HCT116 (cell line): ENCODE results near the gene GRIN1. TPM values are rescaled to one million over a fixed set of nuclear protein-coding genes. Genes with fewer than 3 reads are reported as not detected.

ENCODE experiments used
- ATAC-seq: fragments of 200-7000 bp; cut with Tn5 transposase; 2 replicates; pipeline ENCODE4 v1.9.1; 2020; ENCODE audit warnings: mild to moderate bottlenecking, moderate library complexity
- BruUV-seq: library from RNA; stranded (reverse); fragments of 400-500 nt; replicated peaks from 2 replicates; lab custom pipeline; 2021; lab: Mats Ljungman, UMichigan
- CTCF ChIA-PET: fragments of 300-600 bp; sonication (Branson Sonifier 250); formaldehyde crosslinking; loops from one replicate; lab custom pipeline; 2021; ENCODE audit warnings: antibody characterized with exemption; lab: Charles Lee
- POLR2A ChIA-PET: fragments of 300-600, 350-600 bp; sonication (Branson Sonifier 250); formaldehyde crosslinking; loops from one replicate; lab custom pipeline; 2021; ENCODE audit warnings: antibody characterized with exemption; lab: Charles Lee
- RAD21 ChIA-PET, 2 experiments: fragments of 300-600 bp; sonication (Branson Sonifier 250); formaldehyde crosslinking; loops; one replicate each; lab custom pipeline; 2023; ENCODE audit warnings: low total read pairs in 2 of 2; ENCODE audit not compliant: uncharacterized antibody in 2 of 2, unreplicated experiment in 2 of 2, low non-redundant PET in 1 of 2; lab: Charles Lee
- DNase-seq: peaks from one replicate; pipeline ENCODE4 v3.0.0-alpha.2; 2010; ENCODE audit warnings: low read depth, low spot score
- H2AFZ ChIP-seq: fragments of 200-600 bp; shearing (Covaris generic), sonication (generic); 2 replicates; pipeline ENCODE4 v1.6.1; 2017; ENCODE audit warnings: low read depth, mixed run types, mixed read lengths, antibody characterized with exemption, low read length; ENCODE audit not compliant: poor library complexity, severe bottlenecking
- H3K27ac ChIP-seq: 2 replicates; pipeline ENCODE4 v1.5.1; 2012; ENCODE audit warnings: low read depth, low read length
- H3K27me3 ChIP-seq: fragments of 200-600 bp; sonication (generic); 2 replicates; pipeline ENCODE4 v1.6.1; 2016; ENCODE audit warnings: mixed run types, low read length, mixed read lengths; ENCODE audit not compliant: insufficient read depth
- H3K36me3 ChIP-seq, 2 experiments: fragments of 200-500 bp in 1 of 2; fragments of 200-600 bp in 1 of 2; sonication (Bioruptor generic) in 1 of 2; sonication (generic) in 1 of 2; 2 replicates each; pipeline versions ENCODE4 v1.5.1 to v1.6.1; 2014 to 2016; ENCODE audit warnings: low read length in 2 of 2, inconsistent platforms in 1 of 2, mixed read lengths in 1 of 2, mixed run types in 1 of 2; ENCODE audit not compliant: insufficient read depth in 2 of 2, control insufficient read depth in 1 of 2
- H3K4me1 ChIP-seq, 2 experiments: fragments of 200-600 bp in 1 of 2; sonication (generic) in 1 of 2; 2 replicates each; pipeline versions ENCODE4 v1.5.1 to v1.6.1; 2012 to 2017; ENCODE audit warnings: low read length in 2 of 2, inconsistent platforms in 1 of 2, mild to moderate bottlenecking in 1 of 2, mixed read lengths in 1 of 2, mixed run types in 1 of 2, moderate library complexity in 1 of 2; ENCODE audit not compliant: insufficient read depth in 2 of 2, control insufficient read depth in 1 of 2
- H3K4me2 ChIP-seq: fragments of 200-600 bp; sonication (generic); 2 replicates; pipeline ENCODE4 v1.6.1; 2017; ENCODE audit warnings: mixed run types, low read length, mixed read lengths
- H3K4me3 ChIP-seq, 2 experiments: fragments of 200-600 bp in 1 of 2; sonication (generic) in 1 of 2; replicated peaks in 1 of 2; 2 replicates each; pipeline ENCODE4 v1.5.1; 2011 to 2016; ENCODE audit warnings: low read length in 2 of 2, control low read depth in 1 of 2, low read depth in 1 of 2, mild to moderate bottlenecking in 1 of 2, mixed read lengths in 1 of 2, mixed run types in 1 of 2
- H3K79me2 ChIP-seq: fragments of 200-600 bp; sonication (generic); 2 replicates; pipeline ENCODE4 v1.6.1; 2017; ENCODE audit warnings: mild to moderate bottlenecking, mixed run types, low read length, moderate library complexity, mixed read lengths; ENCODE audit not compliant: insufficient read depth
- H3K9ac ChIP-seq: fragments of 200-600 bp; sonication (generic); 2 replicates; pipeline ENCODE4 v1.6.1; 2016; ENCODE audit warnings: low read length, mixed read lengths
- H3K9me2 ChIP-seq: fragments of 200-600 bp; sonication (generic), shearing (Covaris generic); 2 replicates; pipeline ENCODE4 v1.6.1; 2017; ENCODE audit warnings: mixed run types, mild to moderate bottlenecking, moderate library complexity; ENCODE audit not compliant: insufficient read depth
- H3K9me3 ChIP-seq, 2 experiments: fragments of 200-500 bp in 1 of 2; fragments of 200-600 bp in 1 of 2; sonication (Bioruptor generic) in 1 of 2; sonication (generic) in 1 of 2; 2 replicates each; pipeline ENCODE4 v1.6.1; 2014 to 2017; ENCODE audit warnings: low read length in 2 of 2, mixed read lengths in 2 of 2, inconsistent platforms in 1 of 2, low read depth in 1 of 2, mild to moderate bottlenecking in 1 of 2, mixed run types in 1 of 2, moderate library complexity in 1 of 2; ENCODE audit not compliant: control insufficient read depth in 1 of 2, insufficient read depth in 1 of 2
- H4K20me1 ChIP-seq: fragments of 200-600 bp; sonication (generic), shearing (Covaris generic); 2 replicates; pipeline ENCODE4 v1.6.1; 2017; ENCODE audit warnings: mixed run types, mild to moderate bottlenecking, moderate library complexity; ENCODE audit not compliant: insufficient read depth
- CBX3 ChIP-seq: IDR thresholded peaks from 2 replicates; pipeline ENCODE4 v1.6.1; 2012; ENCODE audit warnings: low read depth
- EGR1 ChIP-seq: IDR thresholded peaks from 2 replicates; pipeline ENCODE4 v1.6.1; 2012; ENCODE audit warnings: low read depth
- ELF1 ChIP-seq: IDR thresholded peaks from 2 replicates; pipeline ENCODE4 v1.6.1; 2012; ENCODE audit warnings: low read depth, borderline replicate concordance
- EZH2 ChIP-seq: fragments of 200-600 bp; sonication (generic); IDR thresholded peaks from 2 replicates; pipeline ENCODE4 v1.6.1; 2017; ENCODE audit warnings: antibody characterized with exemption, mixed run types
- EZH2phosphoT487 ChIP-seq: fragments of 200-600 bp; IDR thresholded peaks from 2 replicates; pipeline ENCODE4 v1.6.1; 2018; ENCODE audit warnings: antibody characterized with exemption, borderline replicate concordance
- POLR2A ChIP-seq: IDR thresholded peaks from 2 replicates; pipeline ENCODE4 v1.7.0; 2011; ENCODE audit warnings: borderline replicate concordance; ENCODE audit not compliant: insufficient read depth, insufficient read length; ENCODE audit errors: extremely low read depth
- POLR2AphosphoS5 ChIP-seq: IDR thresholded peaks from 2 replicates; pipeline ENCODE4 v1.6.1; 2011; ENCODE audit warnings: mild to moderate bottlenecking, low read depth, low read length, moderate library complexity
- SIN3A ChIP-seq: IDR thresholded peaks from 2 replicates; pipeline ENCODE4 v1.6.1; 2012; ENCODE audit warnings: low read depth
- SRF ChIP-seq: IDR thresholded peaks from 2 replicates; pipeline ENCODE4 v1.6.1; 2012; ENCODE audit warnings: low read depth
- TCF7L2 ChIP-seq: IDR thresholded peaks from 2 replicates; pipeline ENCODE4 v1.7.0; 2011; ENCODE audit warnings: borderline replicate concordance, inconsistent platforms; ENCODE audit not compliant: insufficient read depth, insufficient read length; ENCODE audit errors: extremely low read depth
- ZFX ChIP-seq: fragments of 450-650 bp; IDR thresholded peaks from 2 replicates; pipeline ENCODE4 v1.6.1; 2017
- ZNF274 ChIP-seq: fragments of 200-500 bp; sonication (Bioruptor generic); IDR thresholded peaks from 2 replicates; pipeline ENCODE4 v1.6.1; 2014; ENCODE audit warnings: mild to moderate bottlenecking, low read depth, low read length, inconsistent platforms
- intact Hi-C: fragments of 100-400 bp; cut with micrococcal nuclease; formaldehyde crosslinking; loops from 2 replicates; pipeline ENCODE4 v1.10.0; 2022
- total RNA-seq: library from RNA; stranded (reverse); gene quantifications from one replicate; pipeline ENCODE4 v1.2.1, GENCODE V29; 2021; ENCODE audit not compliant: unreplicated experiment
- TF ChIP-seq, protein P1 (sequence below): IDR thresholded peaks from 2 replicates; pipeline ENCODE4 v1.6.1; 2012
- TF ChIP-seq, protein P2 (sequence below), 3 experiments: fragments of 200-600 bp in 1 of 3; sonication (generic) in 1 of 3; IDR thresholded peaks in 2 of 3; conservative IDR thresholded peaks in 1 of 3; 2 replicates each; pipeline ENCODE4 v1.5.1; 2012 to 2017; ENCODE audit warnings: low read depth in 2 of 3, low read length in 2 of 3, antibody characterized with exemption in 1 of 3, borderline replicate concordance in 1 of 3, control low read depth in 1 of 3, mild to moderate bottlenecking in 1 of 3, mixed read lengths in 1 of 3, mixed run types in 1 of 3, moderate library complexity in 1 of 3; ENCODE audit not compliant: insufficient read depth in 1 of 3
- TF ChIP-seq, protein P3 (sequence below): IDR thresholded peaks from 2 replicates; pipeline ENCODE4 v1.6.1; 2012

The GRIN1 gene
- total RNA-seq, 1 experiment from 2014 or later: 23.1 TPM

GRCh38 chr9:137173796-137174664 lies 35.1 kb downstream of the GRIN1 start:
- Histone ChIP-seq H2AFZ (no peak overlapping the region), H3K9ac (no peak overlapping the region), H3K4me1 (peaks cover 7 to 27% of the 10 kb centered on the region in 2 experiments), H3K9me3 (no peaks in the 10 kb centered on the region), H3K27me3 (no peaks in the 10 kb centered on the region), H3K27ac (no peak overlapping the region), H3K4me3 (no peak overlapping the region), H3K4me2 (no peak overlapping the region), H4K20me1 (no peaks in the 10 kb centered on the region), H3K36me3 (no peaks in the 10 kb centered on the region; a peak in 1 of 4 replicates), H3K79me2 (no peaks in the 10 kb centered on the region), H3K9me2 (no peaks in the 10 kb centered on the region)
- TF ChIP-seq ELF1: no peak
- no peak for TF ChIP-seq POLR2A
- TF ChIP-seq CBX3: no peak
- TF ChIP-seq SRF: no peak
- no peak for TF ChIP-seq POLR2AphosphoS5
- TF ChIP-seq, protein P1, sequence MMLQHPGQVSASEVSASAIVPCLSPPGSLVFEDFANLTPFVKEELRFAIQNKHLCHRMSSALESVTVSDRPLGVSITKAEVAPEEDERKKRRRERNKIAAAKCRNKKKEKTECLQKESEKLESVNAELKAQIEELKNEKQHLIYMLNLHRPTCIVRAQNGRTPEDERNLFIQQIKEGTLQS: no peak
- TF ChIP-seq EGR1: no peak
- ChIA-PET POLR2A (interaction anchor here (1.6 kb wide), 1 partner anchor 11 kb away, joined by 5 read pairs; no protein-coding TSS in a partner anchor), CTCF (interaction anchor here (0.5 kb wide), 1 partner anchor 23 kb away, joined by 5 read pairs; no protein-coding TSS in a partner anchor), RAD21 (no interaction called here)
- intact Hi-C loops: no loop called here
- no TSS peak for BruUV-seq
- ATAC-seq (no peak), DNase-seq (no peak)

- CTCF ChIA-PET: no interaction called here
- H4K20me1 ChIP-seq: no peaks in the 10 kb centered on the region
- TF ChIP-seq, protein P2, sequence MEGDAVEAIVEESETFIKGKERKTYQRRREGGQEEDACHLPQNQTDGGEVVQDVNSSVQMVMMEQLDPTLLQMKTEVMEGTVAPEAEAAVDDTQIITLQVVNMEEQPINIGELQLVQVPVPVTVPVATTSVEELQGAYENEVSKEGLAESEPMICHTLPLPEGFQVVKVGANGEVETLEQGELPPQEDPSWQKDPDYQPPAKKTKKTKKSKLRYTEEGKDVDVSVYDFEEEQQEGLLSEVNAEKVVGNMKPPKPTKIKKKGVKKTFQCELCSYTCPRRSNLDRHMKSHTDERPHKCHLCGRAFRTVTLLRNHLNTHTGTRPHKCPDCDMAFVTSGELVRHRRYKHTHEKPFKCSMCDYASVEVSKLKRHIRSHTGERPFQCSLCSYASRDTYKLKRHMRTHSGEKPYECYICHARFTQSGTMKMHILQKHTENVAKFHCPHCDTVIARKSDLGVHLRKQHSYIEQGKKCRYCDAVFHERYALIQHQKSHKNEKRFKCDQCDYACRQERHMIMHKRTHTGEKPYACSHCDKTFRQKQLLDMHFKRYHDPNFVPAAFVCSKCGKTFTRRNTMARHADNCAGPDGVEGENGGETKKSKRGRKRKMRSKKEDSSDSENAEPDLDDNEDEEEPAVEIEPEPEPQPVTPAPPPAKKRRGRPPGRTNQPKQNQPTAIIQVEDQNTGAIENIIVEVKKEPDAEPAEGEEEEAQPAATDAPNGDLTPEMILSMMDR (IDR thresholded peaks at IDR 0.05 in 2 of 3, conservative IDR thresholded peaks at IDR 0.05 in 1 of 3; ENCODE audit: borderline replicate concordance in 1 of 3, insufficient read depth in 1 of 3, low read depth in 2 of 3, low read length in 2 of 3): no peak
- TF ChIP-seq EZH2: no peak
- TF ChIP-seq ZFX: no peak
- TF ChIP-seq CBX3: no peak
- TF ChIP-seq TCF7L2: no peak
- TF ChIP-seq EGR1: no peak
- TF ChIP-seq, protein P3, sequence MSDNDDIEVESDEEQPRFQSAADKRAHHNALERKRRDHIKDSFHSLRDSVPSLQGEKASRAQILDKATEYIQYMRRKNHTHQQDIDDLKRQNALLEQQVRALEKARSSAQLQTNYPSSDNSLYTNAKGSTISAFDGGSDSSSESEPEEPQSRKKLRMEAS: no peak
- TF ChIP-seq ZNF274: no peak
- TF ChIP-seq EZH2phosphoT487: no peak
- no peak for TF ChIP-seq SIN3A
- TF ChIP-seq POLR2AphosphoS5: no peak
These were observed 35.9 kb downstream of the GRIN1 start for GRCh38 chr9:137174722-137175293.

More at GRCh38 chr9:137174722-137175293, 35.9 kb downstream of the GRIN1 start:
- Histone ChIP-seq H2AFZ (no peak overlapping the region), H3K4me1 (peaks cover 5 to 23% of the 10 kb centered on the region in 2 experiments), H3K9me3 (no peaks in the 10 kb centered on the region), H3K9ac (no peak overlapping the region), H3K4me3 (no peak overlapping the region), H3K27ac (no peak overlapping the region), H3K4me2 (no peak overlapping the region), H3K27me3 (no peaks in the 10 kb centered on the region), H3K79me2 (no peaks in the 10 kb centered on the region), H3K9me2 (no peaks in the 10 kb centered on the region), H3K36me3 (peaks cover 0 to under 1% of the 10 kb centered on the region in 2 experiments; a peak in 2 of 4 replicates)
- DNase-seq (no peak), ATAC-seq (no peak)
- intact Hi-C loops: no loop called here
- no TSS peak for BruUV-seq
- ChIA-PET RAD21 (no interaction called here), POLR2A (interaction anchor here (1.6 kb wide), 1 partner anchor 12 kb away, joined by 5 read pairs; no protein-coding TSS in a partner anchor)
